ENCODE results near the gene SLC29A4. TPM values are rescaled to one million over a fixed set of nuclear protein-coding genes. Genes with fewer than 3 reads are reported as not detected.
"Not testable (repeated sequence)": the region's sequence is repeated elsewhere in the genome, so short reads cannot be mapped to it uniquely, and the experiment has no call there.

The SLC29A4 gene
- total RNA-seq, 1 experiment from 2014 or later, result 0.56 TPM

DNA sequence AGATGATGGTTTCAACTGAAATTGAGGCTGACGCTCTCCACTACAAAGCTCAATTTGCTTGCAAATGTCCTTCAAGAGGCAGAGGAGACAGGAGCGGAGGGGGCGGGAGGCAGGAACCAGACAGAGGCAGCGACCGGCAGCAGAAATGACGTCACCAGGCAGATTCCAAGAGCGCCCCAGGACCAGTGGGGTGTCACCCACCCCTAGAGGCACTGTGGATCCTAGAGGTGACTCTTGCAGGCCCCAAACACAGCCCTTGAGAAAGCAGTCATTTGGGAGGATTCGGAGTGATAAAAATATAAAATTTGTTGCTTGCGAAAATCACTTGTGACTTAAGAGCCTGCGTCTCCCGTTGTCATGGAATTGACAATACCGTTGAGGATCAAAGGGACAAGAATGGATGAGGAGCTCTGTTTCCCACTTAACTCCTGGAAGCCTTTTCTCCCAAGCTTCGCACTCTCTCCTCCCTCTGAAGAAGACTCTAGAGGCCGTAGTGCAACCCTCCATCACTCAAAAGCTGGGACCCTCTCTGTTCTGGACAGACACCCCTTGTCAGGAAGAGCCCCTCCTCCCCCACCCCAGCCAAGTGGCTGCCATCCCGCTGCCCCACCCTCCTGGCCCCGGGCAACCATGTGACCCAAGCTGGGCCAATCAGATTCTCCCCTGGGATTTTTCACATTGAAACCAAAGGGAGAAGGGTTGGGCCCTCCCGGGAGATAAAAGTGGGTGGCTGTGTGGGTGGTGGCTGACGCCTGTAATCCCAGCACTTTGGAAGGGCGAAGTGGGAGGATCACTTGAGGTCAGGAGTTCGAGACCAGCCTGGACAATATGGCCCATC is 16.3 kb upstream of the SLC29A4 start:
- no peaks in the 10 kb centered on the region for H3K4me1 Mint-ChIP-seq (ENCODE audit: insufficient read depth, unreplicated experiment)
- CTCF ChIA-PET, result no interaction called here
- POLR2A ChIA-PET, result no interaction called here

GRCh38 chr7:5267829-5268228 is 14.9 kb upstream of the SLC29A4 start:
- H3K36me3 Mint-ChIP-seq (ENCODE audit: insufficient read depth, unreplicated experiment); DNase-seq (ENCODE audit: unreplicated experiment); BruUV-seq (replicated peaks); H3K9me3 Mint-ChIP-seq (ENCODE audit: unreplicated experiment); POLR2A ChIA-PET; intact Hi-C loops (cut with micrococcal nuclease); H3K27ac Mint-ChIP-seq (ENCODE audit: low read depth, unreplicated experiment); H3K4me3 Mint-ChIP-seq (ENCODE audit: unreplicated experiment); H3K4me1 Mint-ChIP-seq (ENCODE audit: insufficient read depth, unreplicated experiment); CTCF ChIA-PET: not testable (repeated sequence)
- peaks cover 15% of the 10 kb centered on the region for H3K27me3 Mint-ChIP-seq (ENCODE audit: insufficient read depth, unreplicated experiment)

More for the DNA sequence above, 16.3 kb upstream of the SLC29A4 start:
- no TSS peak for BruUV-seq (replicated peaks)
- no peak overlapping the region for H3K4me3 Mint-ChIP-seq (ENCODE audit: unreplicated experiment)
- TF ChIP-seq, protein P1, sequence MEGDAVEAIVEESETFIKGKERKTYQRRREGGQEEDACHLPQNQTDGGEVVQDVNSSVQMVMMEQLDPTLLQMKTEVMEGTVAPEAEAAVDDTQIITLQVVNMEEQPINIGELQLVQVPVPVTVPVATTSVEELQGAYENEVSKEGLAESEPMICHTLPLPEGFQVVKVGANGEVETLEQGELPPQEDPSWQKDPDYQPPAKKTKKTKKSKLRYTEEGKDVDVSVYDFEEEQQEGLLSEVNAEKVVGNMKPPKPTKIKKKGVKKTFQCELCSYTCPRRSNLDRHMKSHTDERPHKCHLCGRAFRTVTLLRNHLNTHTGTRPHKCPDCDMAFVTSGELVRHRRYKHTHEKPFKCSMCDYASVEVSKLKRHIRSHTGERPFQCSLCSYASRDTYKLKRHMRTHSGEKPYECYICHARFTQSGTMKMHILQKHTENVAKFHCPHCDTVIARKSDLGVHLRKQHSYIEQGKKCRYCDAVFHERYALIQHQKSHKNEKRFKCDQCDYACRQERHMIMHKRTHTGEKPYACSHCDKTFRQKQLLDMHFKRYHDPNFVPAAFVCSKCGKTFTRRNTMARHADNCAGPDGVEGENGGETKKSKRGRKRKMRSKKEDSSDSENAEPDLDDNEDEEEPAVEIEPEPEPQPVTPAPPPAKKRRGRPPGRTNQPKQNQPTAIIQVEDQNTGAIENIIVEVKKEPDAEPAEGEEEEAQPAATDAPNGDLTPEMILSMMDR (IDR thresholded peaks at IDR 0.05; ENCODE audit: unreplicated experiment), result no peak
- intact Hi-C loops (cut with micrococcal nuclease), result no loop called here
- no peak overlapping the region for H3K27ac Mint-ChIP-seq (ENCODE audit: low read depth, unreplicated experiment)
- no peaks in the 10 kb centered on the region for H3K9me3 Mint-ChIP-seq (ENCODE audit: unreplicated experiment)
- H3K36me3 Mint-ChIP-seq (ENCODE audit: insufficient read depth, unreplicated experiment), result peaks cover 6% of the 10 kb centered on the region
- no peak for DNase-seq (ENCODE audit: unreplicated experiment)
- peaks cover 13% of the 10 kb centered on the region for H3K27me3 Mint-ChIP-seq (ENCODE audit: insufficient read depth, unreplicated experiment)

GRCh38 chr7:5269992-5270657 is 12.6 kb upstream of the SLC29A4 start:
- CTCF ChIA-PET, result interaction anchor here (1.0 kb wide), 1 partner anchor 23 kb away, joined by 3 read pairs; no protein-coding TSS in a partner anchor

DNA sequence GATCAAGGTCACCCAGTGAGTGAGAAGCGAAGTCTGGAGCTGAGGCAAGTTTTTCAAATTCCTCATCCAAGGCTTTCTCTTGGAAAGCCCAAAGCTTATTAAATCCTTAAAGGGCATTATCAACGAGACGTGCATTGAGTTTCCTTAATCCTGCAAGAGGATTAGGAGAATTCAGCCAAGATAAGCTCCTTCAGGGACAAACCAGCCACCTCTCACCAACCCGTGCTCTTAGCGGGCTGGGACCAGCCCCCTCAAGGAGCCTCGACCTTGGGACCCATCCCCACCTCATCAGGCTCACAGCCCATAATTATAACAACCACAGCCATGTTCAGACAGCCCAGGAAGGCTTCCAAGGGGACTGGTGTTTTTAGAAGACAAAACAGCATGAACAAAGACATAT is 12.0 kb upstream of the SLC29A4 start:
- CTCF ChIA-PET, result no interaction called here
- no peak for DNase-seq (ENCODE audit: unreplicated experiment)
- POLR2A ChIA-PET, result no interaction called here
- no TSS peak for BruUV-seq (replicated peaks)
- Mint-ChIP-seq H3K4me3 (ENCODE audit: unreplicated experiment) (no peak overlapping the region), H3K9me3 (ENCODE audit: unreplicated experiment) (no peaks in the 10 kb centered on the region), H3K27me3 (ENCODE audit: insufficient read depth, unreplicated experiment) (peaks cover 18% of the 10 kb centered on the region), H3K4me1 (ENCODE audit: insufficient read depth, unreplicated experiment) (no peaks in the 10 kb centered on the region), H3K36me3 (ENCODE audit: insufficient read depth, unreplicated experiment) (peaks cover 6% of the 10 kb centered on the region), H3K27ac (ENCODE audit: low read depth, unreplicated experiment) (no peak overlapping the region)
- TF ChIP-seq, protein P1 (IDR thresholded peaks at IDR 0.05; ENCODE audit: unreplicated experiment), result no peak
- intact Hi-C loops (cut with micrococcal nuclease), result no loop called here

More at GRCh38 chr7:5269992-5270657, 12.6 kb upstream of the SLC29A4 start:
- POLR2A ChIA-PET; H3K9me3 Mint-ChIP-seq (ENCODE audit: unreplicated experiment); H3K36me3 Mint-ChIP-seq (ENCODE audit: insufficient read depth, unreplicated experiment); BruUV-seq (replicated peaks); H3K27ac Mint-ChIP-seq (ENCODE audit: low read depth, unreplicated experiment); H3K4me1 Mint-ChIP-seq (ENCODE audit: insufficient read depth, unreplicated experiment); intact Hi-C loops (cut with micrococcal nuclease); H3K4me3 Mint-ChIP-seq (ENCODE audit: unreplicated experiment): not testable (repeated sequence)
- peak; percentile 20 for DNase-seq (ENCODE audit: unreplicated experiment)
- H3K27me3 Mint-ChIP-seq (ENCODE audit: insufficient read depth, unreplicated experiment), result peaks cover 24% of the 10 kb centered on the region

- H3K9me3 Mint-ChIP-seq (ENCODE audit: unreplicated experiment); POLR2A ChIA-PET; BruUV-seq (replicated peaks); H3K36me3 Mint-ChIP-seq (ENCODE audit: insufficient read depth, unreplicated experiment); H3K4me3 Mint-ChIP-seq (ENCODE audit: unreplicated experiment); intact Hi-C loops (cut with micrococcal nuclease); H3K4me1 Mint-ChIP-seq (ENCODE audit: insufficient read depth, unreplicated experiment); H3K27ac Mint-ChIP-seq (ENCODE audit: low read depth, unreplicated experiment); DNase-seq (ENCODE audit: unreplicated experiment): not testable (repeated sequence)
- peaks cover 11% of the 10 kb centered on the region for H3K27me3 Mint-ChIP-seq (ENCODE audit: insufficient read depth, unreplicated experiment)
- CTCF ChIA-PET, result interaction anchor here (0.6 kb wide), 1 partner anchor 176 kb away, joined by 3 read pairs; no protein-coding TSS in a partner anchor
Observed at GRCh38 chr7:5273831-5274405, 8.8 kb upstream of the SLC29A4 start.
